Hepatocyte (in vitro differentiated cells): Measurements from ENCODE around the gene CYP27A1.

Experiments used
- EZH2 ChIP-seq: fragments of 200-600 bp; sonication (generic); IDR thresholded peaks from 2 replicates; pipeline ENCODE4 v1.6.1; 2016; ENCODE audit warnings: antibody characterized with exemption, mild to moderate bottlenecking, borderline replicate concordance
- EZH2phosphoT487 ChIP-seq: fragments of 200-600 bp; sonication (generic); IDR thresholded peaks from one replicate; pipeline ENCODE4 v1.6.1; 2018; ENCODE audit warnings: antibody characterized with exemption, mild to moderate bottlenecking, low read depth, moderate library complexity; ENCODE audit not compliant: unreplicated experiment, severe bottlenecking

DNA sequence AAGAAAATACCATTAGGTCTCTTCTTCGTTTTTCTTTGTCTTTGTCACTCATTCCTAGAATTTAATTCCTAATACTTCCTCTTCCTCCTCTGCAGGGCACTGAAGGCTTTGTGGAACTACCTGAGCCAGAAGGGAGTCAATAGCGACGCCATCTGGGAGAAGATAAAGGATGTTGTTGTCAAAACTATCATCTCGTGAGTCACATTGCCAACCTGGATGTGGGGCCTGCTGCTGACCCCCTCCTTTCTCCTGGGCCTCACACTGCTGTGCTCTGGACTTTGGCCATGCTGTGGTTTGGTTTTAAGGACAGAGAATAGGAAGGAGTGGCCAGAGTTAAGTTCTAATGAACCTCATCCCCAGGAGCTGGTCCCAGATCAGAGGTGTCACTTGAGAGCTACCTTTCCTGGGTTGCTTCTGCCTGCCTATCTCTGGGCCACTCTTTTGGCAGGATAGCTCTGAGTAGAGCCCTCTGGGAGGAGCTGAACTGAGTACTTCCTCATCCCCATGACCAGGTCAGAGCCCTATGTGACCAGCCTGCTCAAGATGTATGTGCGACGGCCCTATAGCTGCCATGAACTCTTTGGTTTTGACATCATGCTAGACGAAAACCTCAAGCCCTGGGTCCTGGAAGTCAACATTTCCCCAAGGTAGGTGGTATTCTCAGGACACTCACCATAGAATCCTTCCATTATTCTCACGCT lies 33.1 kb upstream of the CYP27A1 start:
- no peak for TF ChIP-seq EZH2
- TF ChIP-seq EZH2phosphoT487, result no peak
